ENCODE measurements around the gene EBF3. TPM values are rescaled to one million over a fixed set of nuclear protein-coding genes. Genes with fewer than 3 reads are reported as not detected.

Gene EBF3
- total and polyA plus RNA-seq, 2 experiments from 2014 or later = 0.27 to 0.49 TPM

GRCh38 chr10:129891806-129892205, 72.3 kb downstream of the EBF3 start:
- Histone ChIP-seq H2AFZ (peak overlapping the region; percentile 70; the same call in 1 of the 2 replicates), H3K4me1 (ENCODE audit: insufficient read depth) (peaks cover 32% of the 10 kb centered on the region), H4K20me1 (replicated peaks; ENCODE audit: insufficient read depth) (no peaks in the 10 kb centered on the region), H3K4me2 (no peak overlapping the region), H3K36me3 (ENCODE audit: insufficient read depth) (no peaks in the 10 kb centered on the region), H3K4me3 (no peak overlapping the region), H3K79me2 (replicated peaks; ENCODE audit: insufficient read depth) (no peaks in the 10 kb centered on the region), H3K27ac (ENCODE audit: low read depth) (no peak overlapping the region), H3K27me3 (ENCODE audit: insufficient read depth) (no peaks in the 10 kb centered on the region), H3K9me2 (ENCODE audit: insufficient read depth) (no peaks in the 10 kb centered on the region), H3F3A (replicated peaks; ENCODE audit: low read depth) (0 out of 2 replicates have a peak, but pooled peaks cover 3% of the 10 kb centered on the region)
- peak; percentile 41 for DNase-seq (ENCODE audit: low spot score)
- peak; percentile 7; the same call in 2 of the 3 replicates for ATAC-seq
- TF ChIP-seq ETS1 (IDR thresholded peaks at IDR 0.05) (no peak), POLR2AphosphoS5 (IDR thresholded peaks at IDR 0.05; ENCODE audit: low read depth) (no peak), EZH2phosphoT487 (IDR thresholded peaks at IDR 0.05; ENCODE audit: unreplicated experiment) (no peak), CREB1 (CRISPR knock-in tag; IDR thresholded peaks at IDR 0.05; ENCODE audit: low read depth) (no peak), ZNF114 (CRISPR knock-in tag; IDR thresholded peaks at IDR 0.05) (no peak)
- Mint-ChIP-seq H3K27me3 (ENCODE audit: insufficient read depth, low read depth, poor library complexity) (peaks cover 11% of the 10 kb centered on the region), H3K27ac (no peak overlapping the region), H3K4me3 (no peak overlapping the region), H3K36me3 (ENCODE audit: low read depth) (no peaks in the 10 kb centered on the region), H3K9me3 (no peaks in the 10 kb centered on the region), H3K4me1 (peaks cover 57% of the 10 kb centered on the region)

- ATAC-seq = no peak
- no peaks in the 10 kb centered on the region for H3K9me2 ChIP-seq (ENCODE audit: insufficient read depth)
- Mint-ChIP-seq H3K36me3 (ENCODE audit: low read depth) (no peaks in the 10 kb centered on the region), H3K4me1 (peaks cover 46% of the 10 kb centered on the region), H3K27ac (no peak overlapping the region), H3K27me3 (ENCODE audit: insufficient read depth, low read depth, poor library complexity) (peaks cover 9% of the 10 kb centered on the region), H3K4me3 (no peak overlapping the region), H3K9me3 (no peaks in the 10 kb centered on the region)
- DNase-seq (ENCODE audit: low spot score) = no peak
- no peaks in the 10 kb centered on the region for H4K20me1 ChIP-seq (replicated peaks; ENCODE audit: insufficient read depth)
- no peak overlapping the region for H3K4me3 ChIP-seq
- H3F3A ChIP-seq (replicated peaks; ENCODE audit: low read depth) = 0 out of 2 replicates have a peak, but pooled peaks cover 3% of the 10 kb centered on the region
- H3K27me3 ChIP-seq (ENCODE audit: insufficient read depth) = no peaks in the 10 kb centered on the region
- peaks cover 32% of the 10 kb centered on the region for H3K4me1 ChIP-seq (ENCODE audit: insufficient read depth)
- peak overlapping the region; percentile 23; the same call in 1 of the 2 replicates for H3K4me2 ChIP-seq
- no peak overlapping the region for H2AFZ ChIP-seq
- H3K27ac ChIP-seq (ENCODE audit: low read depth) = no peak overlapping the region
- H3K79me2 ChIP-seq (replicated peaks; ENCODE audit: insufficient read depth) = no peaks in the 10 kb centered on the region
- H3K36me3 ChIP-seq (ENCODE audit: insufficient read depth) = no peaks in the 10 kb centered on the region
- no peak for TF ChIP-seq ZNF114 (CRISPR knock-in tag; IDR thresholded peaks at IDR 0.05)
- TF ChIP-seq ETS1 (IDR thresholded peaks at IDR 0.05) = no peak
- no peak for TF ChIP-seq JUNB (IDR thresholded peaks at IDR 0.05; ENCODE audit: unreplicated experiment)
- no peak for TF ChIP-seq REST (IDR thresholded peaks at IDR 0.05; ENCODE audit: unreplicated experiment)
- no peak for TF ChIP-seq POLR2AphosphoS5 (IDR thresholded peaks at IDR 0.05; ENCODE audit: low read depth)
- no peak for TF ChIP-seq ZNF462 (CRISPR knock-in tag; IDR thresholded peaks at IDR 0.05)
These were observed 73.9 kb downstream of the EBF3 start for GRCh38 chr10:129890170-129890569.
